SU-DHL-6 (cell line): ENCODE measurements around the gene ABCG1.

Source experiments
- EZH2phosphoT487 ChIP-seq: fragments of 200-600 bp; sonication (generic), shearing (Covaris generic); conservative IDR thresholded peaks from 2 replicates; pipeline ENCODE4 v1.6.1; 2018; ENCODE audit warnings: mild to moderate bottlenecking, antibody characterized with exemption, low read length, moderate library complexity, mixed read lengths
- TF ChIP-seq, protein P1 (sequence below): fragments of 200-600 bp; sonication (generic); IDR thresholded peaks from one replicate; pipeline ENCODE4 v1.5.1; 2017; ENCODE audit warnings: antibody characterized with exemption, mild to moderate bottlenecking, low read length, moderate library complexity; ENCODE audit not compliant: insufficient read depth, poor library complexity, severe bottlenecking

- TF ChIP-seq EZH2phosphoT487 = no peak
- TF ChIP-seq, protein P1, sequence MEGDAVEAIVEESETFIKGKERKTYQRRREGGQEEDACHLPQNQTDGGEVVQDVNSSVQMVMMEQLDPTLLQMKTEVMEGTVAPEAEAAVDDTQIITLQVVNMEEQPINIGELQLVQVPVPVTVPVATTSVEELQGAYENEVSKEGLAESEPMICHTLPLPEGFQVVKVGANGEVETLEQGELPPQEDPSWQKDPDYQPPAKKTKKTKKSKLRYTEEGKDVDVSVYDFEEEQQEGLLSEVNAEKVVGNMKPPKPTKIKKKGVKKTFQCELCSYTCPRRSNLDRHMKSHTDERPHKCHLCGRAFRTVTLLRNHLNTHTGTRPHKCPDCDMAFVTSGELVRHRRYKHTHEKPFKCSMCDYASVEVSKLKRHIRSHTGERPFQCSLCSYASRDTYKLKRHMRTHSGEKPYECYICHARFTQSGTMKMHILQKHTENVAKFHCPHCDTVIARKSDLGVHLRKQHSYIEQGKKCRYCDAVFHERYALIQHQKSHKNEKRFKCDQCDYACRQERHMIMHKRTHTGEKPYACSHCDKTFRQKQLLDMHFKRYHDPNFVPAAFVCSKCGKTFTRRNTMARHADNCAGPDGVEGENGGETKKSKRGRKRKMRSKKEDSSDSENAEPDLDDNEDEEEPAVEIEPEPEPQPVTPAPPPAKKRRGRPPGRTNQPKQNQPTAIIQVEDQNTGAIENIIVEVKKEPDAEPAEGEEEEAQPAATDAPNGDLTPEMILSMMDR = no peak
These were observed 11.7 kb downstream of the ABCG1 start for GRCh38 chr21:42230636-42231035.
